ENCODE data around the gene CAV2.
A peak's percentile ranks its signal among the peaks of the same experiment; 100 is the strongest.
"Not testable (repeated sequence)": the region's sequence is repeated elsewhere in the genome, so short reads cannot be mapped to it uniquely, and the experiment has no call there.

CAV2 gene

GRCh38 chr7:116499168-116500077 is at the start of gene CAV2:
Gene CAV2 (plus strand): TSS chr7:116499738. CDS start chr7:116499782, 44 bp downstream.
- DNase-seq = peak; percentile 78

- DNase-seq = no peak
Observed at GRCh38 chr7:116449950-116450349, 49.6 kb upstream of the CAV2 start.

GRCh38 chr7:116451957-116452729 is 47.4 kb upstream of the CAV2 start:
- DNase-seq = no peak

- DNase-seq = no peak
Observed at GRCh38 chr7:116454377-116454776, 45.2 kb upstream of the CAV2 start.

GRCh38 chr7:116455009-116455408 is 44.5 kb upstream of the CAV2 start:
- DNase-seq = no peak

- DNase-seq = no peak
Observed at GRCh38 chr7:116455499-116455898, 44.0 kb upstream of the CAV2 start.

GRCh38 chr7:116461500-116461899 is 38.0 kb upstream of the CAV2 start:
- DNase-seq = no peak

GRCh38 chr7:116463956-116464355 is 35.6 kb upstream of the CAV2 start:
- DNase-seq = no peak

GRCh38 chr7:116464375-116464774 is 35.2 kb upstream of the CAV2 start:
- no peak for DNase-seq

- DNase-seq = no peak
Observed at GRCh38 chr7:116465125-116465524, 34.4 kb upstream of the CAV2 start.

- DNase-seq = no peak
Observed at GRCh38 chr7:116468534-116468933, 31.0 kb upstream of the CAV2 start.

GRCh38 chr7:116477625-116478024 is 21.9 kb upstream of the CAV2 start:
- no peak for DNase-seq

GRCh38 chr7:116478834-116479233 is 20.7 kb upstream of the CAV2 start:
- no peak for DNase-seq

GRCh38 chr7:116483271-116483942 is 16.1 kb upstream of the CAV2 start:
- no peak for DNase-seq

GRCh38 chr7:116484389-116484788 is 15.1 kb upstream of the CAV2 start:
- DNase-seq = not testable (repeated sequence)

GRCh38 chr7:116487907-116488521 is 11.5 kb upstream of the CAV2 start:
- no peak for DNase-seq

GRCh38 chr7:116490351-116490750 is 9.2 kb upstream of the CAV2 start:
- no peak for DNase-seq

- DNase-seq = no peak
Observed at GRCh38 chr7:116491887-116492653, 7.5 kb upstream of the CAV2 start.

GRCh38 chr7:116492654-116493109 is 6.9 kb upstream of the CAV2 start:
- no peak for DNase-seq

- no peak for DNase-seq
Observed at GRCh38 chr7:116493449-116493848, 6.1 kb upstream of the CAV2 start.

- DNase-seq = no peak
Observed at GRCh38 chr7:116494472-116494871, 5.1 kb upstream of the CAV2 start.

- no peak for DNase-seq
Observed at GRCh38 chr7:116495736-116496135, 3.8 kb upstream of the CAV2 start.
